Stimulated activated CD4-positive, alpha-beta T cell treated with anti-CD3 and anti-CD28 coated beads, TNF-alpha, amount 100 ng/mL, for 4 hours (primary cell): ENCODE data around the gene TP53.
A peak's percentile ranks its signal among the peaks of the same experiment; 100 is the strongest.
"Not testable (repeated sequence)": the region's sequence is repeated elsewhere in the genome, so short reads cannot be mapped to it uniquely, and the experiment has no call there.

Source experiments
- DNase-seq, 3 experiments: peaks; one replicate each; pipeline ENCODE4 v3.0.0-alpha.2; 2020; ENCODE audit warnings: low read depth in 3 of 3

TP53 gene

DNA sequence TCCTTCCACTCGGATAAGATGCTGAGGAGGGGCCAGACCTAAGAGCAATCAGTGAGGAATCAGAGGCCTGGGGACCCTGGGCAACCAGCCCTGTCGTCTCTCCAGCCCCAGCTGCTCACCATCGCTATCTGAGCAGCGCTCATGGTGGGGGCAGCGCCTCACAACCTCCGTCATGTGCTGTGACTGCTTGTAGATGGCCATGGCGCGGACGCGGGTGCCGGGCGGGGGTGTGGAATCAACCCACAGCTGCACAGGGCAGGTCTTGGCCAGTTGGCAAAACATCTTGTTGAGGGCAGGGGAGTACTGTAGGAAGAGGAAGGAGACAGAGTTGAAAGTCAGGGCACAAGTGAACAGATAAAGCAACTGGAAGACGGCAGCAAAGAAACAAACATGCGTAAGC is 12.4 kb downstream of the TP53 start:
- DNase-seq = no peak

DNA sequence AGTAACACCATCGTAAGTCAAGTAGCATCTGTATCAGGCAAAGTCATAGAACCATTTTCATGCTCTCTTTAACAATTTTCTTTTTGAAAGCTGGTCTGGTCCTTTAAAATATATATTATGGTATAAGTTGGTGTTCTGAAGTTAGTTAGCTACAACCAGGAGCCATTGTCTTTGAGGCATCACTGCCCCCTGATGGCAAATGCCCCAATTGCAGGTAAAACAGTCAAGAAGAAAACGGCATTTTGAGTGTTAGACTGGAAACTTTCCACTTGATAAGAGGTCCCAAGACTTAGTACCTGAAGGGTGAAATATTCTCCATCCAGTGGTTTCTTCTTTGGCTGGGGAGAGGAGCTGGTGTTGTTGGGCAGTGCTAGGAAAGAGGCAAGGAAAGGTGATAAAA is 14.1 kb downstream of the TP53 start:
- DNase-seq = no peak

DNA sequence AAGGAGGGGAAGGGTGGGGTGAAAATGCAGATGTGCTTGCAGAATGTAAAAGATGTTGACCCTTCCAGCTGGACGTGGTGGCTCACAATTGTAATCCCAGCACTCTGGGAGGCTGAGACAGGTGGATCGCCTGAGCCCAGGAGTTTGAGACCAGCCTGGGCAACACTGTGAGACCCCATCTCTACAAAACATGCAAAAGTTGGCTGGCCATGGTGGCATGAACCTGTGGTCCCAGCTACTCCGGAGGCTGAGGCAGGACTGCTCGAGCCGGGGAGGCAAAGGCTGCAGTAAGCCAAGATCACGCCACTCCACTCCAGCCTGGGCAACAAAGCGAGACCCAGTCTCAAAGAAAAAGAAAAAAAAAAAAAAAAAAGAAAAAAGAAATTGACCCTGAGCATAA is 18.8 kb downstream of the TP53 start:
- DNase-seq = no peak

DNA sequence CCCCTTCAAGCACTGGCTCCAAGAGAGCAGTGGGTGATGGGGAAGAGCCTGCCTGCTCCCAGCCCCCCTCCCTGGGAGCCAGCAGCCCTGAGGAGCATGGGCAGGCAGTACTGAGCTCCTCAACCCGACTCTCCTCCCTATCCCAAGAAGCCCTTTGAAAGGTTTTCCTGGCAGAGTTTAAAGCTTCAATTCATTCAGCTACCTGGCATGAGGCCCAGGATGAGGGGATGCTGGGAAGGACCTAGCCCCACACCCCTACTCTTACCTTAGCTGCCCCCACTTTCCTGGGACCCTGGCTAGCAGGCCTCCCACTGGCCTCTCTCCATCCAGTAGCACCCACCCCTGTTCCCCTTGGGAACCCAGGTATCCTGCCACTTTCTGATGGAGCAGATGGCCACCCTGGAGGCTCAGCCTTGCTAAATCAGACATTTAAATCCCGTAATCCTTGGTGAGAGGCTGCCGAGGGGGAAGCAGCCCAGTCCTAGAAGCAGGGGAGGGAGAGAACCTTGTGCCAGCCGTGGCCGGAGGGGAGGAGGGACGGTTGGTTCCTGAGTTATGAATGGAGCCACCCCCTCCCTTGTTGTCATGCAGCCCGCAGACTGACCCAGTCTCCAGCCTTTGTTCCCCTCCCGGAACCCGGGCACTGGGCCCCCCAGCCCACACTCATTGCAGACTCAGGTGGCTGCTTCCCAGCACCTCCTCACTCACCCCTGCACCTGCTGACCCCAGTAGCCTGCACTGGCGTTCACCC is 19.5 kb downstream of the TP53 start:
- no peak for DNase-seq

DNA sequence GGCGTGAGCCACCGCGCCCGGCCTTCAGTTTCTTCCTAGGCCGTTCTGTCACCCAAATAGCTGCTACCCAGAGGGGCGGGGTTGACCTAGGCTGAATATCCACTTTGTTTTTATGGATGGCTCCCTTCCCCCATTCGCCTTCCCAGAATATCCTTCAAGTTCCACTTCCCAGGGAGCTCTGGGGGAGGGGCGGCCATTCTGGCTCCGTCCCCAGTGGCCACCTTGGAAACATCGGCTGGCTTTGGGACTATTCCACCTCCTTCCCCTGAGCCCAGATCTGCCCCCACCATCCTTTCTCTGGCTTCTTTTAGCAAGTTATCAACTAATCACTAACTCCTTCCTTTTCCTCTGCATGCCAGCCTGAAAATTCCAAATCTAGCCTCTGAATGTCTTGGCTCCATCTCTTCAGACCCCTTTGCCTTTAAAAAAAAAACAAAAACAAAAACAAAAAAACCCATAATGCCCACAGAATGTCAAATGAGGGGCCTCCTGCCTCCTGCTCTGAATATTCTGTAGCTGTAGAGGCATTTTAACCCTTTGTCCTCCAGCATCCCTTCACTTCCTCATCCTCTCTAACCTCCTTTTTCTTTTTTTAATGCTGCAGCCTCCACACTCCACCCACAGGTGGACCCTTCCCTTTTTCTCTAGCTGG is 30.2 kb downstream of the TP53 start:
- DNase-seq = no peak

DNA sequence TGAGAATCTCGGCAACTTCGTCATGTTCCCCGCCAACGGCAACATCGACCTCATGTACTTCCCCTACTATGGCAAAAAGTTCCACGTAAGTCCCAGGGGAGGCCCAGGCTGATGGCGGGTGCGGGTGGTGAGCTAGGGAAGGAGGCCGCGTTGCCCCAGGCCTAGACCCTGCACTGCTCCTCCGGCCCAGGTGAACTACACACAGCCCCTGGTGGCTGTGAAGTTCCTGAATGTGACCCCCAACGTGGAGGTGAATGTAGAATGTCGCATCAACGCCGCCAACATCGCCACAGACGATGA is 31.8 kb downstream of the TP53 start:
- DNase-seq = no peak

DNA sequence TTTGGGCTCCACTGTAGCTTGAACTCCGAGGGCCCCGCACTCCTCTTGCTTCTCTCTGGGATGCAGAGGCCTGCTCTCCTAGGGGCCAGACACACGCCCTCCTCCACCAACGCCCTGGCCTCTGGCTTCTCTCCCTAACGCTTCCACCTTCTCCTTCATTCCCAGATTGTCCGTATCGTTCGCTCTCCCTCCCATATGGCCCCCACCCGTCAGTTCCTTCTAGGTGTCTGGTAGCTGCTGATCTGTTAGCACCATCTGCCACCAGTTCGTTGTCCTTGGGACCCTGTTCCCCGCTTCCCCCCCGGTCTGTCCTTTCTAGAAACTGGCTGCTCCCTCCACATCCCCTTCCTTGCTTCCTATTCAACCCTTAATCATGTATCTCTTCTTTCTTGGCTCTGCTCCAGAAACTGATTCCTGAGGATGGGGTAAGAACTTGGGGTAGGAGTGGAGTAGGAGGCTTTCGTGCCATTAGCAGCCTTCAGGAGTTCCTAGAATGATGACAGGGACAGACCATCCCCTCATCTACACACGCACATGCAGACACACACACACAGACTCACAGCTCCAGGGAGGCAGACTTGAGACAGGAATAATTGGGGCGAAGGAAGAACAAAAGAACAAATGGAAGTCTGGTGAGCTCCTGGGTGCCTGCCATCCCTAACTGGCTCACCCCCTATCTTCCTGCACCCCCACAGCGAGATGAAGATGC is 32.3 kb downstream of the TP53 start:
- DNase-seq = no peak

DNA sequence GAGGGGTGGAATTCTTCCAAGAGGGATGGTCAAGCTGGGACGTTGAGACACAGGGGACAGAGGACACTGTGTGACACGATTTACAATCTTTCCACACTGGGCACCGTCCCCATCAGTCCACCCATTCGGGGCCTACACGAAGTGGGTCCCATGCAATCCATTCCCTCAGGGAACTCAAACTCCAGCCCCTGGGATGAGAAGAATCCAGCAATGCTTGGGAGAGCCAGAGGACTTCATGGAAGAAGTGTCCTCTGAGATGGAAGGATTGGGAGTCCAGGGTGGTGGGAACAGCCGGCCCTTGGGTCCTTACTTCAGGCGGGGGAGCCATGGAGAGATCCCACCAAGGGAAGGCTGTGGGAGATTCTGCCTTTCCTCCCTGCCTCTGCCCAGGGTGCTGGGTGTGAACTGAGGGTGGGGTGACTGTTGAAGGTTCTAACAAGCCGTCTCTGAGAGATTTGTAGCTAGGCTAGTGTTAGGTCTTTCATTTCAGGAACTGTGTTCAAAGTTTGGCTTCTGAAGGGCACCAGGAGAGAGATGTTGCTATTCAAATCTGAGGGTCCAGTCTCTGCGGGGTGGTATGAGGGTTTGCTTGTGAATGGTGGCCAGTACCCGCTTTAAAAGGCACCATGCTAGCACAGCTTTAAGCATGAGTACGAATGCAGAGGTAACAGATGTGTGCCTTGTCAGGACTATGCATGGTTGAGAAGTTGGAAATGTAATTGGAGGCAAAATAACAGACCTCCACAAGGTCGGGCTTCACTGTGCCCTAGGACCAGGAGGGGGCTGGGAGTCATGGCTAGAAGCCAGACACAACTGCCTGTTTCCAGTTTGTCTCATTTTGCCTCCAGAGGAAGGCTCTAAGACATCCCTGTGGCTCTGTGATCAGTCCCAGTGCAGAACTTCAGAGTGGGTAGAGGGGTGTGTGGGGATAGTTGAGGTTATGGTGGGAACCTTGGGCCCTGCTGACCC is 34.6 kb downstream of the TP53 start:
- no peak for DNase-seq

DNA sequence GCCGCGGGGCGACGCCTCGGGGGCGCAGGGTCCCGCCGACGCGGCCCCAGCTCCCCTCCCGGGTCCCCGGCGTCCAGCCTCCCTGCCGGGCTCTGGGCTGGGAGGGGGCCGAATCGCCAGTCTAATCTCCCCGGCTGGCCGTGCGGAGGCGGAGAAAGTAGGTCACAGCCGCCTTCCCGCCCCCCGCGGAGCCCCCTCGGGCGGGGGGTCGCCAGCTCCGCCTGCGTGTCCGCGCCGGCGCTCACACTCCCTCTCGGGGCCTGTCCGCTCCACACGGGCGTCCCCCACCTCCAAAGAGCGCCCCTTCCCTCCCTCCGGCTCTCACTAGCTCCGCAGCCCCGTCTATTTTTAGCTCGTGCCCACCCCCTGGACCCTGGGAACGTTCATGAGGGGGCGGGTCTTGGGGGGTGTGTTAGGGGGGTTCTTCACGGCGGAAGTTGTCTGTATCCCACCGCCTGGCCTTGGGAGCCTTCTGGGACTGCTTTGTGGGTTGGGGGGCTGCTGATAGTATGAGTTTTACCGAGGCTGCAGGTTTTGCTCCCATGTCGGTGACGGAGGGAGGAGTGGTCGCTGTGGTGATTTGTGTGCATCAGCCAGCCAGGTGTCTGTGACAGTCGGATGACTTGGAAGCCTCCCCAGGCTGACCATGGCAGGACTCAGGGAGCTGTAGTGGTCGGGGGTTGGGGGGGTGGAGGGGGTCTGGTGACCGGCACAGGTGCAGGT is 35.5 kb downstream of the TP53 start:
- no peak for DNase-seq

DNA sequence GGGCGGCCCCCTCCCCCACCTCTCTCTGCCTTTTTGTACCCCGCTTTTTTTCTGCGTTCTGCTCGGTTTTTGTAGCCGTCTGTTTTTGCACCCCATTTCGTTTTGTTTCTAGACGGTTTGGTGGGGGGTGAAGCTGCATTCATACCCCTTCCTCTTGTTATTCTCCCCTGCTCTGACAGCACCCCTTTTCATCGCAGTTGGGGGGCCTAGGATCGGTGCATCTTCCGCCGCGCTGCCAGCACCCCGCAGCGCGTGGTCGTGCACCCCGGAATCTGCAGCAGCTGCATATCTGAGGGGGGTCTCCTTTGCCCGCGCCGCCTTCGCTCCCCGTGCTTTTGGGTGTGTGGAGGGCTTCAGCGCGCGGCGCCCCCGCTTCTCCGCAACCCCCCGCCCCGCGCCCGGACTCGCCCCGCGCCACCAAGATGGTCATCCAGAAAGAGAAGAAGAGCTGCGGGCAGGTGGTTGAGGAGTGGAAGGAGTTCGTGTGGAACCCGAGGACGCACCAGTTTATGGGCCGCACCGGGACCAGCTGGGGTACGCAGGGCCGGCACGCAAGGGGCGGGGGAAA is 36.1 kb downstream of the TP53 start:
- no peak for DNase-seq

DNA sequence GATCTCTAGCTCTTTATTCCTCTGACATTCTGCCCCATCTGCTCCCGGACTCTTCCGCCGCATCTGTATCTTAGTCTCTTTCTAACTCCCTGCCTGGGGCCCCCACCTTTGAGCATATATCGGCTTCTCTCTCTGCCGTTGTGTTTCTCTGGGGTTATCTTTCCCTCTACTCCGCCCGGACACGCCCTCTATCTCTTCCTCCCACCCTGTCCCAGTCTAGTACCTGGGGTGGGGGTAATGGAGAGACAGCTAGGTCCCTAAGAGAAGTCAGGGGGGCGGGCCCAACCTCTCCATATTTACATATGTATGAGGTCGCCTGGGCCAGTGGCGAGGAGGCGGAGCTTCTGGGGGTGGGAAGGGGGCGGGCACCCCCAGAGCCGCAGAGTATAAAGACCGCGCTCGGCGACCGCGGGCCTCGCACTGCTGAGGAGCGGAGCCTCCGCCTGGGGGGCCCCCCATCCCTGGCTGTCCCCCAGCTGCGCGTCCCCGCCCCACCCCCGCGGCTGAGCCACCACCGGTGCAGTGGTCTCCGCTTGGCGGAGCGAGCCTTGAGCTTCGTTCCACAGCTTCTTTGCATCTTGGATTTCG is 36.7 kb downstream of the TP53 start, which contains the start of gene ATP1B2:
ATP1B2 (plus strand) TSS at position 418 of the 588 bp plus-strand sequence. CDS start 593 bp downstream, outside the sequence.
- peak; percentile 46 to 61 (median 47) for DNase-seq

DNA sequence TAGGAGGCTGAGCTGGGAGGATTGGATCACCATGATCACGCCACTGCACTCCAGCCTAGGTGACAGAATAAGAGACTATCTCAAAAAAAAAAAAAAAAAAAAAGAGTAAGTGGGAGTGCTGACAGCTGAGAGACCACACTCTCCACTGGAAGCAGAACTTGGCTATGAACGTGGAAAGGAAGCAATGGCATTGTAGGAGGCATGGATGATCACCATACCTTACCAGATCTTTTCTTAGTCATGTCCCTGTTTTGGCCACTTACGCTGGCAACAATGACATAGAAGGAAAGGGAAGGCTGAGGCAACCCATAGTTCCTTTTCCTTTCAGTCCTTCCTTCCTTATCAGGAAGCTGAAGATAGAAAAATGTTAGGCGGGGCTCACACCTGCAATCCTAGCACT is 40.3 kb downstream of the TP53 start:
- DNase-seq = no peak

DNA sequence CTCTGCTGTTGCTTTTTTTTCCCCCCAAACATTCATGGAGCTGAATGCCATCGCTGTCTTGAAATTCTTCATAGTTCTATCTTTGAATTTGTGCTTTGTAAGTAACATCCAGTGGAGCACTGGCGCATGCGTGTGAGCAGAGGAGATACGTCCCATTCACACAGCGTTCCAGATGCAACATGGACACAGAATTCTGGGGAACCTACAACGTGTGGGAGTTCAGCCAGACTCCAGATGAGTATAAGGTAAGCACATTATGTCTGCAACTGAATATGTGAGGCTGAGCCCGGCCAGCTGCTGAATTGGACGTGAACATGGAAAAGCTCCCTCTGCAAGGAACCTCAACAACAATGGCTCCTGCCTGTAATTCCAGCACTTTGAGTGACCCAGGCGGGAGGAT is 40.8 kb downstream of the TP53 start:
- DNase-seq = no peak

DNA sequence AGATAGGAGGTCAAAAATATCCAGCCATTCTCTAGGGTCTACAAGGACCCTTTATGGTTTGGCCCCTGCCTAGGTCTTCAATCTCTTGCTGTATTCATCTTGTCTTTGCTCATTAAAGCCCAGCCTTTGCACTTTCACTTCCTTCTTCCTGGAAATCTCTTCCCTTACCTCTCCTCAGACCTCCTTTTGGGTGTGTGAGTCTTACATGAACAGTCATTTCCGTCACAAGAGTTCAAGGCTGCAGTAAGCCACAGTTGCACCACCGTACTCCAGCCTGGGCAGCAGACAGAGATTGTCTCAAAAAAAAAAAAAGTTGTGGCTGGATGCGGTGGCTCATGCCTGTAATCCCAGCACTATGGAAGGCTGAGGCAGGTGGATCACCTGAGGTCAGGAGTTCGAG is 42.5 kb downstream of the TP53 start:
- DNase-seq = no peak

DNA sequence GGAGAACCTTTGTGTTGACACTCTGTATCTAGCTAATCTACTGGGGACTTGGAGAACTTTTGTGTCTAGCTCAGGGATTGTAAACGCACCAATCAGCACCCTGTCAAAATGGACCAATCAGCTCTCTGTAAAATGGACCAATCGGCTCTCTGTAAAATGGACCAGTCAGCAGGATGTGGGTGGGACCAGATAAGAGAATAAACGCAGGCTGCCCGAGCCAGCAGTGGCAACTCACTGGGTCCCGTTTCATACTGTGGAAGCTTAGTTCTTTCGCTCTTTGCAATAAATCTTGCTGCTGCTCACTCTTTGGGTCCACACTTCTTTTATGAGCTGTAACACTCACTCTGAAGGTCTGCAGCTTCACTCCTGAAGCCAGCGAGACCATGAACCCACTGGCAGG is 45.7 kb downstream of the TP53 start:
- not testable (repeated sequence) for DNase-seq

DNA sequence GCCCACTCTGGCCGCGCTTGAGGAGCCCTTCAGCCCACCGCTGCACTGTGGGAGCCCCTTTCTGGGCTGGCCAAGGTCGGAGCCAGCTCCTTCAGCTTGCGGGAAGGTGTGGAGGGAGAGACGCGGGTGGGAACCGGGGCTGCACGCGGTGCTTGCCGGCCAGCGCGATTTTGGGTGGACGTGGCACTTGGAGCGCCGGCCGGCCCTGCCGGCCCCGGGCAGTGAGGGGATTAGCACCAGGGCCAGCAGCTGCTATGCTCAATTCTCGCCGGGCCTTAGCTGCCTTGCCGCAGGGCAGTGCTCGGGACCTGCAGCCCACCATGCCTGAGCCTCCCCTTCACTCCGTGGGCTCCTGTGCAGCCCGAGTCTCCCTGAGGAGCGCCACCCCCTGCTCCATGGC is 46.5 kb downstream of the TP53 start:
- DNase-seq = no peak

DNA sequence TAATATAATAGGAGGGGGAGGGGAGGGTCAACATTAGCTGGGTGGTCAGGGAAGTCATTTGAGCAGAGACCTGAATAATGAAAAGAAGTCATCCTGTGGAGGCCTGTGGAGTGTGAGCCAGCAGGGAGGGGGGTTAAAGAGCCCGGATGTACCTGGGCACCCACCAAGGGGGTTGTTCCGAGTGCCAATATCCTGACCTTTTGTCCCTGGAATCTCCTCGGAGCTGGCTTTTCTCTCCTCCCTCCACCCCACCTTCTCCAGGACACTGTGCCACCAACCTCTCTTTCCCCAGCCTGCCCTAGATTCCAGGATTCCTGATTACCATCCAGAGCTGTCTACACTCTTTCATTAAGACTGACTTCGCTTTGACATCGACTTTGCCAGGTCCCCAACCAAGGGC is 51.1 kb downstream of the TP53 start:
- no peak for DNase-seq

DNA sequence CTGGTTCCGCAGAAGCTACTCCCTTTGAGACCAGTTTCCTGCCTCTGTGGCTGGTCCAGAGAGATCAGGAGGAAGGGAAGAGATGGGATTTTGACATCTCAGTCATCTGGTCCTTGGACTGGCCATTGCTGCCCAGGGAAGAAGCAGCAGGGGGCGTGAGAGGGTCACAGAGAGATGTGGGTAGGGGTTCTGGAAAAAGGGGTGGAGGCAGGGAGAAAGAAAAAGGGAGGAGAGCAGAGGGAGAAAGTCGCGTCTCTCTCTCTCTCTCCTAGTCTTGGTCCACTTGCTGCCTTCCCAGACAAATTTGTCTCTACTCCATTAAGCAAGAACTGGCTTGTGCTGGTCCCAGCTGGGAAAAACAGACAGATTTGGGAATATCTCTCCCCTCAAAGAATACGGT is 52.9 kb downstream of the TP53 start:
- DNase-seq = no peak

DNA sequence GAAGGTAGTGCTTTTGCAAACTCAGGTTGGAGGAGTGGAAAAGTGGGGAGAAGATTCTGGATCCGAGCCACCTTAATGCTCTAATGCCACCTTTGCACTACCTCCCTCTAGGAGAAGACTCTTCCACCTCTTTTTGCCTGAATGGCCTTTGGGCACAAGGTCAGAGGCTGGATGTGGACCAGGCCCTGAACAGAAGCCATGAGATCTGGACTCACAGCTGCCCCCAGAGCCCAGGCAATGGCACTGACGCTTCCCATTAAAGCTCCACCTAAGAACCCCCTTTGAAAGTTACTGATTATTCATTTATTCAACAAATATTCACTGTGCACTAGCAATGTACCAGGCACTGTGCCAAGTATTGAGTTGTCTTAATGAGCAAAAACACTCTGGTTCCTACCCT is 54.2 kb downstream of the TP53 start:
- DNase-seq = no peak

DNA sequence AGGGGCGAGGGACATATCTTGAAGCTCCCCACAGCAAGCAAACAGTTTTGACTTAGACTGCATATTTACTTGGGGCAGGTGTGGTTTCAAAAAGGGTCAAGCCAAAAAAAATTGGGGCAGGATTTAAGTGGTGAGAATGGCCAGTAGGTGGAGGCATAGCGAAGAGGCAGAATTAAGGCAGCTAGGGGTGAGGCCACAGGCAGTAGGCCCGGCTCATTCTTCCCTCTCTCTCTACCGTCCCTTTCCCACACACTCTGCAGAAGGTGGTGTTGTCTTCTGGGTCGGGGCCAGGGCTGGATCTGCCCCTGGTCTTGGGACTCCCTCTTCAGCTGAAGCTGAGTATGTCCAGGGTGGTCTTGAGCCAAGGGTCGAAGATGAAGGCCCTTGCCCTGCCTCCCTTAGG is 54.8 kb downstream of the TP53 start:
- DNase-seq = no peak
